Esophagus squamous epithelium (tissue), 4 donors: ENCODE measurements around the gene RPUSD3.

Experiments used
- POLR2A ChIP-seq, 4 donors: fragments of 450-650 bp; IDR thresholded peaks; one replicate each; pipeline ENCODE4 v1.6.1; 2017; ENCODE audit warnings: antibody characterized with exemption in 4 of 4, mild to moderate bottlenecking in 4 of 4, moderate library complexity in 3 of 4
- TF ChIP-seq, protein P1 (sequence below), 6 experiments: fragments of 450-650 bp in 4 of 6; fragments of 200-600 bp in 2 of 6; sonication (generic) in 2 of 6; IDR thresholded peaks; one replicate each; pipeline ENCODE4 v1.5.1; 2016 to 2019; ENCODE audit warnings: antibody characterized with exemption in 6 of 6, mild to moderate bottlenecking in 4 of 6, moderate library complexity in 4 of 6

DNA sequence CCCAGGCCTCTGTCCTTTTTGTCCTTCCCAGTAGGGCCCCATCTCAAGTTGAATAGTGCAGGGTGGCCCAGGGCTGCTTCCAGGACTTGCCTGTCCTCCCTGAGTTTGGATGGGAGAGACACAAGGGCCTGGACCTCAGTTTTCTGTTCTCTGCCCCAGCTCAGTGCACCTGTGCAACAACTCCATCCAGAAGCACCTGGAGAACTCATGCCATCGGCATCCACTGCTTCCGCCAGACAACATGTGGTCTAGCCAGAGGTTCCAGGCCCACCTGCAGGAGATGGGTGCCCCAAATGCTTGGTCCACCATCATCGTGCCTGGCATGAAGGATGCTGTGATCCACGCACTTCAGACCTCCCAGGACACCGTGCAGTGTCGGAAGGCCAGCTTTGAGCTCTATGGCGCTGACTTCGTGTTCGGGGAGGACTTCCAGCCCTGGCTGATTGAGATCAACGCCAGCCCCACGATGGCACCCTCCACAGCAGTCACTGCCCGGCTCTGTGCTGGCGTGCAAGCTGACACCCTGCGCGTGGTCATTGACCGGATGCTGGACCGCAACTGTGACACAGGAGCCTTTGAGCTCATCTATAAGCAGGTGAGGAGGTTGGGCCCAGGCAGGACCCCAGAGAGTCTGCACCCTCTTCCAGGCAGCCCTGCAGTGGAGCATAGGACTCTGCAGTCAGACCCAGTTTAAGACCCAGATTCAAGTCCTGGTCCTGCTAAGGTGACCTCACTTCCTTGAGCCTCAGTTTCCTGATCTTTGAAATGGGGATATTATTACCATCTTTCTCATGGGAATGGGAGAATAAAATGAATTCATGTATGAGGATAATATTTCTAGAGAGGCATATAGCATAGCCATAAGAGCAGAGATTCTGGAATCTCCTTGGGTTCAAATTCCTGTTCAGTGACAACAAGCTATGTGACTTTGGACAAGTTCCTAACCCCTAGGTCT, 14.7 kb downstream of the RPUSD3 start:
- TF ChIP-seq, protein P1, sequence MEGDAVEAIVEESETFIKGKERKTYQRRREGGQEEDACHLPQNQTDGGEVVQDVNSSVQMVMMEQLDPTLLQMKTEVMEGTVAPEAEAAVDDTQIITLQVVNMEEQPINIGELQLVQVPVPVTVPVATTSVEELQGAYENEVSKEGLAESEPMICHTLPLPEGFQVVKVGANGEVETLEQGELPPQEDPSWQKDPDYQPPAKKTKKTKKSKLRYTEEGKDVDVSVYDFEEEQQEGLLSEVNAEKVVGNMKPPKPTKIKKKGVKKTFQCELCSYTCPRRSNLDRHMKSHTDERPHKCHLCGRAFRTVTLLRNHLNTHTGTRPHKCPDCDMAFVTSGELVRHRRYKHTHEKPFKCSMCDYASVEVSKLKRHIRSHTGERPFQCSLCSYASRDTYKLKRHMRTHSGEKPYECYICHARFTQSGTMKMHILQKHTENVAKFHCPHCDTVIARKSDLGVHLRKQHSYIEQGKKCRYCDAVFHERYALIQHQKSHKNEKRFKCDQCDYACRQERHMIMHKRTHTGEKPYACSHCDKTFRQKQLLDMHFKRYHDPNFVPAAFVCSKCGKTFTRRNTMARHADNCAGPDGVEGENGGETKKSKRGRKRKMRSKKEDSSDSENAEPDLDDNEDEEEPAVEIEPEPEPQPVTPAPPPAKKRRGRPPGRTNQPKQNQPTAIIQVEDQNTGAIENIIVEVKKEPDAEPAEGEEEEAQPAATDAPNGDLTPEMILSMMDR (IDR thresholded peaks at IDR 0.05), result no peak
- TF ChIP-seq POLR2A (IDR thresholded peaks at IDR 0.05), result no peak
